Measurements from ENCODE around the gene ITGB1BP2.
"Not testable (repeated sequence)": the region's sequence is repeated elsewhere in the genome, so short reads cannot be mapped to it uniquely, and the experiment has no call there.

The ITGB1BP2 gene

GRCh38 chrX:71302461-71303213 lies 1.1 kb downstream of the ITGB1BP2 start:
- no peak for DNase-seq (ENCODE audit: low read depth)

- DNase-seq (ENCODE audit: low read depth), result no peak
These were observed 3.0 kb downstream of the ITGB1BP2 start for GRCh38 chrX:71304561-71304960.

GRCh38 chrX:71315917-71316316 lies 14.4 kb downstream of the ITGB1BP2 start:
- DNase-seq (ENCODE audit: low read depth), result no peak

GRCh38 chrX:71316959-71317358 lies 15.4 kb downstream of the ITGB1BP2 start:
- DNase-seq (ENCODE audit: low read depth), result not testable (repeated sequence)

DNA sequence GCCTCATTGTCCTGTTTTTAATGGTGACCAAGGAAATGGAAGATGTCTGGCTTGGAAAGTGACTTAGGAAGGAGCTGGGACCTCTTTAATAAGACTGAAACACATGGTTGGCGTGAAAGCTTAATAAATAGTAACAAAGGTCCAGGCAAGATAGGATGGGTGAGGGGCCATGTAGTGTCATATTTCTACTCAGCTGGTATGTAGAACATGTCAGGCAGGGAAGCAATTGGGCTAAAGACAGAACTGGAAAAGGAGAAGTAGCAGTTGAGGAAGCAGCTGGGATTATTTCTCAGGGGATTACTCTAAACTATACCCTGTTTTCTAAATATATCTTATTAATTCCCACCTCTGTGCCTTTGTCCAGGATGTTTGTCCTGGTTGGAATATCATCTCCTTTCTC lies 18.6 kb downstream of the ITGB1BP2 start:
- no peak for DNase-seq (ENCODE audit: low read depth)

DNA sequence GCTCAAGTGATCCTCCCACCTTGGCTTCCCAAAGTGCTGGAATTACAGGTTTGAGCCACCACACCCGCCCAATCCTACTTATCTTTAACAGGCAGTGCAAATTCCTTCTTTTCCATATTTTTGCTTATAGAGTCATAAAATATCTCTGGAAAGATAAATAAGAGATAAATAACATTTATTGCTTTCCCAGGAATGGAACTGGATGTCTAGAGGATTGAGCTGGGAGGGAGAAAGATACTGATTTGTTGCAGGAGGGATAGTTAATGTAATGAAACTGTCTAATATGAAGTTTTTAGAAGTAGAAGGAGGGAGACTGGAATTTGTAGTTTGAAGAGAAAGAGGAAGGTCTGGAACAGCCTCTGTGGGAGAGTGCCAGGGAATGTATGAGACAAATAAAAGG lies 20.2 kb downstream of the ITGB1BP2 start:
- DNase-seq (ENCODE audit: low read depth), result no peak

- DNase-seq (ENCODE audit: low read depth), result not testable (repeated sequence)
These were observed 22.9 kb downstream of the ITGB1BP2 start for GRCh38 chrX:71324452-71324851.

- no peak for DNase-seq (ENCODE audit: low read depth)
These were observed 24.8 kb downstream of the ITGB1BP2 start for GRCh38 chrX:71326394-71326793.

DNA sequence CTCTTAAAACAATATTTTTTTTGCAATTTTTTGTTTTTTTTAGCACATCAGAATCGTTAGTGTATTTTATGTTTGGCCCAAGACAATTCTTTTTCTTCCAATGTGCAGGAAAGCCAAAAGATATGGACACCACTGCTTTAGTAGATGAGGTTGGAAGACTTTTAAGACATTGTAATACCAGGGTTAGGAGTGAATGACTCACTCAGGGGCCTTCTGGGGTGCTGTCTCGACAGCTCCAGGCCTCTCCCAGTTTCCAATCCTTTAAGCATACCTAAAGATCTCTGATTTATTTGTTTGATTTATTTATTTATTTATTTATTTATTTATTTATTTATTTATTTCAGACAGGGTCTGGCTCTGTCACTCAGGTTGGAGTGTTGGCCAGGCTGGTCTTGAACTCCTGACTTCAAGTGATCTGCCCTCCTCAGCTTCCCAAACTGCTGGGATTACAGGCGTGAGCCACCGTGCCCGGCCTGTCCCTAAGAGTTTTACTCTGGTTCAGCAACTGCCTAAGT lies 47.7 kb downstream of the ITGB1BP2 start:
- DNase-seq (ENCODE audit: low read depth), result not testable (repeated sequence)

- not testable (repeated sequence) for DNase-seq (ENCODE audit: low read depth)
These were observed 48.3 kb downstream of the ITGB1BP2 start for GRCh38 chrX:71349867-71350266.

DNA sequence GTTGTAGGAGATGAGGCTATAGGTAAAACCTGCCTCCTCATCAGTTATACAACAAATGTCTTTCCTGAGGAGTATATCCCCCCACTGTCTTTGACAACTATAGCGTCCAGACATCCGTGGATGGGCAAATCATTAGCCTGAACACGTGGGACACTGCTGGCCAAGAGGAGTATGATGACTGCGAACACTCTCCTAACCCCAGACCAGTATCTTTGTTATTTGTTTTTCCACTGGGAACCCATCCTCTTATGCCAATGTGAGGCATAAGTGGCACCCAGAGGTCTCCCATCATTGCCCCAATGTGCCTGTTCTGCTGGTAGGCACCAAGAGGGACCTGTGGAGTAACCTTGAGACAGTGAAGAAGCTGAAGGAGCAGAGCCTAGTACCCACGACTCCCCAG lies 50.9 kb downstream of the ITGB1BP2 start:
- DNase-seq (ENCODE audit: low read depth), result not testable (repeated sequence)
